ENCODE results near the gene AUTS2.

- TF ChIP-seq CTCF (IDR thresholded peaks at IDR 0.05; ENCODE audit: low read depth, low read length, missing input control) (no peak), EGR1 (IDR thresholded peaks at IDR 0.05; ENCODE audit: low read depth in 2 of 2) (no peak), ATF3 (IDR thresholded peaks at IDR 0.05) (no peak), TAF1 (conservative IDR thresholded peaks at IDR 0.05) (no peak), REST (IDR thresholded peaks at IDR 0.05) (no peak), RAD21 (IDR thresholded peaks at IDR 0.05) (no peak), MAX (IDR thresholded peaks at IDR 0.05) (no peak), YY1 (IDR thresholded peaks at IDR 0.05) (no peak), SP1 (IDR thresholded peaks at IDR 0.05) (no peak), JUND (IDR thresholded peaks at IDR 0.05) (no peak), GABPA (IDR thresholded peaks at IDR 0.05 in 1 of 2, conservative IDR thresholded peaks at IDR 0.05 in 1 of 2) (no peak), HNF4A (conservative IDR thresholded peaks at IDR 0.05) (no peak), RXRA (IDR thresholded peaks at IDR 0.05) (no peak), FOXA2 (IDR thresholded peaks at IDR 0.05) (no peak)
Observed at GRCh38 chr7:70794962-70795361, 1196.7 kb downstream of the AUTS2 start.
